SK-N-SH treated with all-trans-retinoic acid at 6 μM for 48 hours (cell line): ENCODE data around the gene CYP2C18.
"Not testable (repeated sequence)": the region's sequence is repeated elsewhere in the genome, so short reads cannot be mapped to it uniquely, and the experiment has no call there.

ENCODE experiments used
- ATAC-seq: fragments of 200-7000 bp; cut with Tn5 transposase; 3 replicates; pipeline ENCODE4 v1.9.1; 2020; ENCODE audit warnings: mild to moderate bottlenecking, moderate library complexity
- ARNTL ChIP-seq: fragments of 450-650 bp; formaldehyde crosslinking; IDR thresholded peaks from 2 replicates; pipeline ENCODE4 v1.5.0; 2020; ENCODE audit warnings: low read depth, mild to moderate bottlenecking, moderate library complexity, borderline replicate concordance
- BACH2 ChIP-seq: fragments of 250-450 bp; sonication (Bioruptor Pico); IDR thresholded peaks from 2 replicates; pipeline ENCODE4 v1.9.0; 2021; ENCODE audit warnings: mild to moderate bottlenecking, borderline replicate concordance
- CSDC2 ChIP-seq: fragments of 250-450 bp; sonication (Bioruptor Pico); IDR thresholded peaks from 2 replicates; pipeline ENCODE4 v1.5.0; 2020; ENCODE audit warnings: mild to moderate bottlenecking, moderate library complexity
- ESRRG ChIP-seq: fragments of 250-450 bp; sonication (Bioruptor Pico); IDR thresholded peaks from 2 replicates; pipeline ENCODE4 v1.6.1; 2021; ENCODE audit warnings: mild to moderate bottlenecking
- GLIS3 ChIP-seq: fragments of 250-450 bp; sonication (Bioruptor Pico); IDR thresholded peaks from 2 replicates; pipeline ENCODE4 v1.5.0; 2020; ENCODE audit warnings: mild to moderate bottlenecking, moderate library complexity
- ISL1 ChIP-seq: fragments of 250-450 bp; sonication (Bioruptor Pico); IDR thresholded peaks from 2 replicates; pipeline ENCODE4 v2.1.2; 2022; ENCODE audit warnings: mild to moderate bottlenecking, moderate library complexity
- OSR1 ChIP-seq: fragments of 250-450 bp; sonication (Bioruptor Pico); IDR thresholded peaks from 2 replicates; pipeline ENCODE4 v1.8.0; 2022; ENCODE audit warnings: moderate library complexity, mild to moderate bottlenecking, inconsistent platforms
- PATZ1 ChIP-seq: fragments of 250-450 bp; sonication (Bioruptor Pico); IDR thresholded peaks from 2 replicates; pipeline ENCODE4 v1.8.0; 2020; ENCODE audit warnings: mild to moderate bottlenecking, moderate library complexity, borderline replicate concordance
- PPARA ChIP-seq: fragments of 250-450 bp; sonication (Bioruptor Pico); IDR thresholded peaks from 2 replicates; pipeline ENCODE4 v1.5.0; 2020; ENCODE audit warnings: mild to moderate bottlenecking, borderline replicate concordance
- TCF4 ChIP-seq: fragments of 250-450 bp; sonication (Bioruptor Pico); IDR thresholded peaks from 2 replicates; pipeline ENCODE4 v1.8.0; 2021; ENCODE audit warnings: mild to moderate bottlenecking, moderate library complexity, borderline replicate concordance
- TOX ChIP-seq: fragments of 250-450 bp; sonication (Bioruptor Pico); IDR thresholded peaks from 2 replicates; pipeline ENCODE4 v1.8.0; 2021; ENCODE audit warnings: mild to moderate bottlenecking, moderate library complexity, borderline replicate concordance
- TSHZ2 ChIP-seq: fragments of 250-450 bp; sonication (Bioruptor Pico); IDR thresholded peaks from 2 replicates; pipeline ENCODE4 v1.5.0; 2020; ENCODE audit warnings: mild to moderate bottlenecking, moderate library complexity
- ZC3H10 ChIP-seq: fragments of 250-450 bp; sonication (Bioruptor Pico); IDR thresholded peaks from 2 replicates; pipeline ENCODE4 v1.5.1; 2021; ENCODE audit warnings: mild to moderate bottlenecking, moderate library complexity
- ZFP3 ChIP-seq: fragments of 250-450 bp; sonication (Bioruptor Pico); IDR thresholded peaks from 2 replicates; pipeline ENCODE4 v1.5.0; 2020; ENCODE audit warnings: mild to moderate bottlenecking, moderate library complexity
- ZFP30 ChIP-seq: fragments of 450-650 bp; formaldehyde crosslinking; IDR thresholded peaks from 2 replicates; pipeline ENCODE4 v1.5.0; 2022; ENCODE audit warnings: mild to moderate bottlenecking, moderate library complexity
- ZNF565 ChIP-seq: fragments of 450-650 bp; formaldehyde crosslinking; conservative IDR thresholded peaks from 2 replicates; pipeline ENCODE4 v1.5.0; 2020; ENCODE audit warnings: low read depth, mild to moderate bottlenecking, moderate library complexity
- ZNF70 ChIP-seq: fragments of 450-650 bp; formaldehyde crosslinking; IDR thresholded peaks from 2 replicates; pipeline ENCODE4 v1.5.0; 2020; ENCODE audit warnings: mild to moderate bottlenecking, moderate library complexity
- TF ChIP-seq, protein P1 (sequence below): fragments of 250-450 bp; sonication (Bioruptor Pico); IDR thresholded peaks from 2 replicates; pipeline ENCODE4 v1.5.1; 2021; ENCODE audit warnings: mild to moderate bottlenecking, moderate library complexity
- TF ChIP-seq, protein P2 (sequence below): fragments of 250-450 bp; sonication (Bioruptor Pico); IDR thresholded peaks from 2 replicates; pipeline ENCODE4 v1.8.0; 2021; ENCODE audit warnings: low read depth, mild to moderate bottlenecking, moderate library complexity, borderline replicate concordance
- TF ChIP-seq, protein P3 (sequence below): fragments of 250-450 bp; sonication (Bioruptor Pico); IDR thresholded peaks from 2 replicates; pipeline ENCODE4 v1.5.1; 2020; ENCODE audit warnings: low read depth, mild to moderate bottlenecking, moderate library complexity

Gene CYP2C18

DNA sequence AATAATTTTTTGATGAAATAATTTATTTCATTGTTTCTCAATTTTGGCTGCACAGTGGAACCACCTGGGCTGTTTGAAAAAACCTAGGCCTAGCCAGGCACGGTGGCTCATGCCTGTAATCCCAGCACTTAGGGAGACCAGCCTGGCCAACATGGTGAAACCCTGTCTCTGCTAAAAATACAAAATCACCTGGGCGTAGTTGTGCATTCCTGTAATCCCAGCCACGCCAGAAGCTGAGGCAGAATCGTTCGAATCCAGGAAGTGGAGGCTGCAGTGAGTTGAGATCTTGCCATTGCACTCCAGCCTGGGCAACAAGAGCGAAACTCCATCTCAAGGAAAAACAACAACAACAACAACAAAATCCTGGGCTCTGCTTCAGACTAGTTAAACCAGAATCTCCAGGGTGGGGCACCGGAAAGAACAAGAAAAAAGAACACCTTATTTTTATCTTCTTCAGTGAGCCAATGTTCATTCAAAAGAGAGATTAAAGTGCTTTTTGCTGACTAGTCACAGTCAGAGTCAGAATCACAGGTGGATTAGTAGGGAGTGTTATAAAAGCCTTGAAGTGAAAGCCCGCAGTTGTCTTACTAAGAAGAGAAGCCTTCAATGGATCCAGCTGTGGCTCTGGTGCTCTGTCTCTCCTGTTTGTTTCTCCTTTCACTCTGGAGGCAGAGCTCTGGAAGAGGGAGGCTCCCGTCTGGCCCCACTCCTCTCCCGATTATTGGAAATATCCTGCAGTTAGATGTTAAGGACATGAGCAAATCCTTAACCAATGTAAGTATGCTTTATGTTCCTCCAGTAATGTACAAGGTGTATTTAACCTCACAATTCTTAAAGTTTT is at the start of gene CYP2C18:
Gene CYP2C18, plus strand, starts transcription at position 516 of the 841 bp plus-strand sequence. Its CDS starts 91 bp downstream, at position 607.
- no peak for ATAC-seq
- TF ChIP-seq PATZ1 (CRISPR knock-in tag) (no peak), BACH2 (CRISPR knock-in tag) (no peak), OSR1 (CRISPR knock-in tag) (no peak), ZNF70 (CRISPR knock-in tag) (no peak), GLIS3 (no peak), CSDC2 (CRISPR knock-in tag) (no peak), ARNTL (CRISPR knock-in tag) (no peak), ZFP30 (CRISPR knock-in tag) (no peak), TOX (no peak), ZFP3 (no peak), PPARA (no peak), TCF4 (CRISPR knock-in tag) (no peak), ESRRG (CRISPR knock-in tag) (no peak), ISL1 (CRISPR knock-in tag) (no peak)
- TF ChIP-seq, protein P1, sequence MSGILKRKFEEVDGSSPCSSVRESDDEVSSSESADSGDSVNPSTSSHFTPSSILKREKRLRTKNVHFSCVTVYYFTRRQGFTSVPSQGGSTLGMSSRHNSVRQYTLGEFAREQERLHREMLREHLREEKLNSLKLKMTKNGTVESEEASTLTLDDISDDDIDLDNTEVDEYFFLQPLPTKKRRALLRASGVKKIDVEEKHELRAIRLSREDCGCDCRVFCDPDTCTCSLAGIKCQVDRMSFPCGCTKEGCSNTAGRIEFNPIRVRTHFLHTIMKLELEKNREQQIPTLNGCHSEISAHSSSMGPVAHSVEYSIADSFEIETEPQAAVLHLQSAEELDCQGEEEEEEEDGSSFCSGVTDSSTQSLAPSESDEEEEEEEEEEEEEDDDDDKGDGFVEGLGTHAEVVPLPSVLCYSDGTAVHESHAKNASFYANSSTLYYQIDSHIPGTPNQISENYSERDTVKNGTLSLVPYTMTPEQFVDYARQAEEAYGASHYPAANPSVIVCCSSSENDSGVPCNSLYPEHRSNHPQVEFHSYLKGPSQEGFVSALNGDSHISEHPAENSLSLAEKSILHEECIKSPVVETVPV (CRISPR knock-in tag), result no peak
- TF ChIP-seq, protein P2, sequence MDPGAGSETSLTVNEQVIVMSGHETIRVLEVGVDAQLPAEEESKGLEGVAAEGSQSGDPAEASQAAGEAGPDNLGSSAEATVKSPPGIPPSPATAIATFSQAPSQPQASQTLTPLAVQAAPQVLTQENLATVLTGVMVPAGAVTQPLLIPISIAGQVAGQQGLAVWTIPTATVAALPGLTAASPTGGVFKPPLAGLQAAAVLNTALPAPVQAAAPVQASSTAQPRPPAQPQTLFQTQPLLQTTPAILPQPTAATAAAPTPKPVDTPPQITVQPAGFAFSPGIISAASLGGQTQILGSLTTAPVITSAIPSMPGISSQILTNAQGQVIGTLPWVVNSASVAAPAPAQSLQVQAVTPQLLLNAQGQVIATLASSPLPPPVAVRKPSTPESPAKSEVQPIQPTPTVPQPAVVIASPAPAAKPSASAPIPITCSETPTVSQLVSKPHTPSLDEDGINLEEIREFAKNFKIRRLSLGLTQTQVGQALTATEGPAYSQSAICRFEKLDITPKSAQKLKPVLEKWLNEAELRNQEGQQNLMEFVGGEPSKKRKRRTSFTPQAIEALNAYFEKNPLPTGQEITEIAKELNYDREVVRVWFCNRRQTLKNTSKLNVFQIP, result no peak
- TF ChIP-seq, protein P3, sequence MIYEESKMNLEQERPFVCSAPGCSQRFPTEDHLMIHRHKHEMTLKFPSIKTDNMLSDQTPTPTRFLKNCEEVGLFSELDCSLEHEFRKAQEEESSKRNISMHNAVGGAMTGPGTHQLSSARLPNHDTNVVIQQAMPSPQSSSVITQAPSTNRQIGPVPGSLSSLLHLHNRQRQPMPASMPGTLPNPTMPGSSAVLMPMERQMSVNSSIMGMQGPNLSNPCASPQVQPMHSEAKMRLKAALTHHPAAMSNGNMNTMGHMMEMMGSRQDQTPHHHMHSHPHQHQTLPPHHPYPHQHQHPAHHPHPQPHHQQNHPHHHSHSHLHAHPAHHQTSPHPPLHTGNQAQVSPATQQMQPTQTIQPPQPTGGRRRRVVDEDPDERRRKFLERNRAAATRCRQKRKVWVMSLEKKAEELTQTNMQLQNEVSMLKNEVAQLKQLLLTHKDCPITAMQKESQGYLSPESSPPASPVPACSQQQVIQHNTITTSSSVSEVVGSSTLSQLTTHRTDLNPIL, result no peak

GRCh38 chr10:94638097-94638496 is 45.4 kb upstream of the CYP2C18 start:
- ATAC-seq, result not testable (repeated sequence)

DNA sequence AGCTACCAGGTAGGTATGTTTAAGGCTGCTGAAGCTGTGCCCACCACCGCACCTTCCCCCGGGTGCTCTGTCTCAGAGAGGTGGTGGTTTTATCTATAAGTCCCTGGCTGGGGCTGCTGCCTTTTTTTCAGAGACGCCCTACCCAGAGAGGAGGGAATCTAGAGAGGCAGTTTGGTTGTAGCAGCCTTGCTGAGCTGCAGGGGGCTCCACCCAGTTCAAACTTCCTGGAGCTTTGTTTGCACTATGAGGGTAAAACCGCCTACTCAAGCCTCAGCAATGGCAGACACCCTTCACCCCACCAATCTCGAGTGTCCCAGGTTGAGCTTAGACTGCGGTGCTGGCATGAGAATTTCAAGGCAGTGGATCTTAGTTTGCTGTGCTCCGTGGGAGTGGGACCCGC is 43.6 kb upstream of the CYP2C18 start:
- ATAC-seq, result no peak
- TF ChIP-seq ZC3H10 (CRISPR knock-in tag), result no peak
- no peak for TF ChIP-seq GLIS3
- TF ChIP-seq ZFP30 (CRISPR knock-in tag), result no peak
- TF ChIP-seq ISL1 (CRISPR knock-in tag), result no peak
- TF ChIP-seq, protein P1 (CRISPR knock-in tag), result no peak
- no peak for TF ChIP-seq ZFP3
- no peak for TF ChIP-seq ZNF565 (CRISPR knock-in tag)

DNA sequence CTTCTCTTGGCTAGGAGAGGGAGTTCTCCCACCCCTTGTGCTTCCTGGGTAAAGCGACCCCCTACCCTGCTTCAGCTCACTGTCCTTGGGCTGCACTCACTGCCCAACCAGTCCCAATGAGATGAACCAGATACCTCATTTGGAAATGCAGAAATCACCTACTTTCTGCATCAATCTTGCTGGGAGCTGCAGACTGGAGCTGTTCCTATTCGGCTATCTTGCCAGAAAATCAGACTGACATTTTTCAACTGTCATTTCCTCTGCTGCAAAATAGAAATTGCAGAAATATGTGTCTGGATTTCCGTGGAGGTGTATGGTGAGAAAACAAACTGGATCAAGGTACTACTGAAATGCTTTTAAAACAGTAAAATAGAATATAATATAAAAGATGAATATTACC is 43.0 kb upstream of the CYP2C18 start:
- no peak; the same call in 2 of the 3 replicates for ATAC-seq
- TF ChIP-seq TCF4 (CRISPR knock-in tag) (0 out of 2 replicates have a peak, but pooled peaks have one; percentile 24), ISL1 (CRISPR knock-in tag) (peak; percentile 40; the same call in 1 of the 2 replicates), ARNTL (CRISPR knock-in tag) (no peak), OSR1 (CRISPR knock-in tag) (no peak), TSHZ2 (no peak), CSDC2 (CRISPR knock-in tag) (no peak), ZFP3 (no peak)
- TF ChIP-seq, all 23 proteins: peak for 2
